WTC11 (cell line): ENCODE results near the gene SDHA.

Experiments
- ATF1 ChIP-seq: sonication (generic); formaldehyde crosslinking; IDR thresholded peaks from 2 replicates; pipeline ENCODE4 v1.8.1; 2023; ENCODE audit warnings: mild to moderate bottlenecking, moderate library complexity, missing genetic modification reagents
- JUN ChIP-seq: sonication (generic); formaldehyde crosslinking; IDR thresholded peaks from 2 replicates; pipeline ENCODE4 v1.8.0; 2023; ENCODE audit warnings: mild to moderate bottlenecking, missing genetic modification reagents
- TF ChIP-seq, protein P1 (sequence below): sonication (generic); formaldehyde crosslinking; IDR thresholded peaks from 2 replicates; pipeline ENCODE4 v1.8.1; 2023; ENCODE audit warnings: mild to moderate bottlenecking, missing genetic modification reagents, moderate library complexity
- TF ChIP-seq, protein P2 (sequence below): sonication (generic); formaldehyde crosslinking; IDR thresholded peaks from 2 replicates; pipeline ENCODE4 v1.8.0; 2022; ENCODE audit warnings: mild to moderate bottlenecking, missing genetic modification reagents
- TF ChIP-seq, protein P3 (sequence below): fragments of 200-600 bp; IDR thresholded peaks from 2 replicates; pipeline ENCODE4 v1.8.0; 2022; ENCODE audit warnings: antibody characterized with exemption

DNA sequence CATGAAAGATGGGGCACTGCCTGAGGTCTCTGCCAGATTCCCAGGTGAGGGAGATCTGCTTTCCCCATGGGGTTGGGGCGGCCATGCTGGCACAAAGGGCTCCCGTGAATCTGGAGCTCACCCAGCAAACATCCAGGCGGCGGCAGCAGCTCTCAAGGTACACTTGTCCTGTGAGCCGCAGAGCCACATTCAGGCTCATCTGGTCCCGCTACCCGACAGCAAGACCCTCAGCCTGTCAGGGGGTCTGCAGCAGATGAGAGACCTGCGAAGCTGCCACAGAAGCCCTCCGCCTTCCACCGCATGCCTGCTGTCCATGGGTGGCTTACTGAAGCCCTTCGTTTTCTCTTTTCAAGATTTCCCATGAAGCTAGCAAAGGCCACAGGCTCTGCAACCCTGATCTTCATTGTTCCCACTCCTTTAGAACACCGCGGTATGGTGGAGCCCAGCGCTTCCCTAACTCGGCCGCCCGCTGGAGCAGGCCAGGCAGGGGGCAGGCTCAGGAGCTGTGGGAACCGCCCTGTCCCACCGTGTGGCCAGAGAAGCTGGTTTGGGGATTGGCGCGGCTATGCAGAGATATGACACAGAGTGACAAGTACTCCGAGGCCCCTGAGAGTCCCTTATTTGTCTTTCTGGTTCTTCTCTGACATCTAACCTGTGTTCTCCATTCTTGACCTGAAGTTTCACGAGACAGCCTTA is 18.0 kb upstream of the SDHA start:
- TF ChIP-seq ATF1 (no peak), JUN (CRISPR knock-in tag) (no peak)
- TF ChIP-seq, protein P1, sequence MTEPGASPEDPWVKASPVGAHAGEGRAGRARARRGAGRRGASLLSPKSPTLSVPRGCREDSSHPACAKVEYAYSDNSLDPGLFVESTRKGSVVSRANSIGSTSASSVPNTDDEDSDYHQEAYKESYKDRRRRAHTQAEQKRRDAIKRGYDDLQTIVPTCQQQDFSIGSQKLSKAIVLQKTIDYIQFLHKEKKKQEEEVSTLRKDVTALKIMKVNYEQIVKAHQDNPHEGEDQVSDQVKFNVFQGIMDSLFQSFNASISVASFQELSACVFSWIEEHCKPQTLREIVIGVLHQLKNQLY (CRISPR knock-in tag) = no peak
- TF ChIP-seq, protein P2, sequence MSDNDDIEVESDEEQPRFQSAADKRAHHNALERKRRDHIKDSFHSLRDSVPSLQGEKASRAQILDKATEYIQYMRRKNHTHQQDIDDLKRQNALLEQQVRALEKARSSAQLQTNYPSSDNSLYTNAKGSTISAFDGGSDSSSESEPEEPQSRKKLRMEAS (CRISPR knock-in tag) = no peak
- TF ChIP-seq, protein P3, sequence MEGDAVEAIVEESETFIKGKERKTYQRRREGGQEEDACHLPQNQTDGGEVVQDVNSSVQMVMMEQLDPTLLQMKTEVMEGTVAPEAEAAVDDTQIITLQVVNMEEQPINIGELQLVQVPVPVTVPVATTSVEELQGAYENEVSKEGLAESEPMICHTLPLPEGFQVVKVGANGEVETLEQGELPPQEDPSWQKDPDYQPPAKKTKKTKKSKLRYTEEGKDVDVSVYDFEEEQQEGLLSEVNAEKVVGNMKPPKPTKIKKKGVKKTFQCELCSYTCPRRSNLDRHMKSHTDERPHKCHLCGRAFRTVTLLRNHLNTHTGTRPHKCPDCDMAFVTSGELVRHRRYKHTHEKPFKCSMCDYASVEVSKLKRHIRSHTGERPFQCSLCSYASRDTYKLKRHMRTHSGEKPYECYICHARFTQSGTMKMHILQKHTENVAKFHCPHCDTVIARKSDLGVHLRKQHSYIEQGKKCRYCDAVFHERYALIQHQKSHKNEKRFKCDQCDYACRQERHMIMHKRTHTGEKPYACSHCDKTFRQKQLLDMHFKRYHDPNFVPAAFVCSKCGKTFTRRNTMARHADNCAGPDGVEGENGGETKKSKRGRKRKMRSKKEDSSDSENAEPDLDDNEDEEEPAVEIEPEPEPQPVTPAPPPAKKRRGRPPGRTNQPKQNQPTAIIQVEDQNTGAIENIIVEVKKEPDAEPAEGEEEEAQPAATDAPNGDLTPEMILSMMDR = no peak
